Peyer's patch (tissue), 4 donors: ENCODE results near the gene PACSIN1. TPM values are rescaled to one million over a fixed set of nuclear protein-coding genes. Genes with fewer than 3 reads are reported as not detected.

Experiments used
- DNase-seq, 3 donors: peaks; one replicate each; pipeline ENCODE4 v3.0.0-alpha.2; 2017 to 2019
- H3K27ac ChIP-seq, 4 donors: fragments of 200-600 bp; sonication (generic); one replicate each; pipeline ENCODE4 v1.5.1; 2016 to 2019
- H3K27me3 ChIP-seq, 2 donors: fragments of 200-600 bp; sonication (generic); one replicate each; pipeline ENCODE4 v1.5.1; 2019
- H3K36me3 ChIP-seq, 3 donors: fragments of 200-600 bp; sonication (generic); one replicate each; pipeline ENCODE4 v1.5.1; 2016 to 2019
- H3K4me1 ChIP-seq, 4 donors: fragments of 200-600 bp; sonication (generic); one replicate each; pipeline ENCODE4 v1.5.1; 2016 to 2019
- H3K4me3 ChIP-seq, 4 donors: fragments of 200-600 bp; sonication (generic); 1 replicate in 3 of 4; 2 replicates in 1 of 4; pipeline ENCODE4 v1.5.1; 2016 to 2019; ENCODE audit warnings: mild to moderate bottlenecking in 1 of 4
- H3K9me3 ChIP-seq, 4 donors: fragments of 200-600 bp; sonication (generic); one replicate each; pipeline ENCODE4 v1.5.1; 2016 to 2019; ENCODE audit warnings: mild to moderate bottlenecking in 1 of 4
- CTCF ChIP-seq, 6 experiments: fragments of 450-650 bp in 4 of 6; fragments of 200-600 bp in 2 of 6; sonication (generic) in 1 of 6; IDR thresholded peaks; one replicate each; pipeline ENCODE4 v1.5.1; 2017 to 2019; ENCODE audit warnings: antibody characterized with exemption in 6 of 6, mild to moderate bottlenecking in 3 of 6, moderate library complexity in 1 of 6
- POLR2A ChIP-seq, 2 donors: fragments of 450-650 bp; IDR thresholded peaks; one replicate each; pipeline ENCODE4 v1.5.1; 2017; ENCODE audit warnings: antibody characterized with exemption in 2 of 2, mild to moderate bottlenecking in 2 of 2, moderate library complexity in 2 of 2
- total RNA-seq, 4 donors: library from RNA; depleted of rRNA; stranded (reverse); fragments of >200 nt; gene quantifications; one replicate each; pipeline ENCODE4 v1.1.0, GENCODE V29; 2016

PACSIN1 gene
- total RNA-seq, 4 donors from 2014 or later = 0.28 to 9.9 (median 0.40) TPM; not detected in 1

GRCh38 chr6:34462010-34462409, 3.9 kb upstream of the PACSIN1 start:
- H3K36me3 ChIP-seq = no peaks in the 10 kb centered on the region
- H3K4me3 ChIP-seq = no peak overlapping the region
- H3K9me3 ChIP-seq = no peaks in the 10 kb centered on the region
- H3K4me1 ChIP-seq = peaks cover 0 to 13% (median 6%) of the 10 kb centered on the region in 4 donors
- H3K27ac ChIP-seq = no peak overlapping the region
- no peak for DNase-seq
- TF ChIP-seq POLR2A (IDR thresholded peaks at IDR 0.05) (no peak), CTCF (IDR thresholded peaks at IDR 0.05) (no peak)
- peaks cover 0 to 16% of the 10 kb centered on the region in 2 donors for H3K27me3 ChIP-seq

- Histone ChIP-seq H3K36me3 (no peaks in the 10 kb centered on the region), H3K9me3 (no peaks in the 10 kb centered on the region), H3K27me3 (peaks cover 0 to 16% of the 10 kb centered on the region in 2 donors), H3K4me1 (peaks cover 0 to 13% (median 6%) of the 10 kb centered on the region in 4 donors), H3K4me3 (no peak overlapping the region), H3K27ac (no peak overlapping the region)
- peak in 1 of 3 donors; percentile 63 for DNase-seq
- TF ChIP-seq POLR2A (IDR thresholded peaks at IDR 0.05) = no peak
- TF ChIP-seq CTCF (IDR thresholded peaks at IDR 0.05) = no peak
Measured at GRCh38 chr6:34462551-34462971, 3.3 kb upstream of the PACSIN1 start.

GRCh38 chr6:34463299-34463698, 2.6 kb upstream of the PACSIN1 start:
- no peak overlapping the region for H3K27ac ChIP-seq
- DNase-seq = no peak
- TF ChIP-seq CTCF (IDR thresholded peaks at IDR 0.05) = no peak
- TF ChIP-seq POLR2A (IDR thresholded peaks at IDR 0.05) = no peak

GRCh38 chr6:34463849-34464248, 2.0 kb upstream of the PACSIN1 start:
- Histone ChIP-seq H3K36me3 (no peaks in the 10 kb centered on the region), H3K27ac (no peak overlapping the region), H3K27me3 (peaks cover 0 to 16% of the 10 kb centered on the region in 2 donors), H3K4me3 (no peak overlapping the region), H3K4me1 (peaks cover 0 to 13% (median 6%) of the 10 kb centered on the region in 4 donors), H3K9me3 (no peaks in the 10 kb centered on the region)
- TF ChIP-seq CTCF (IDR thresholded peaks at IDR 0.05) (no peak), POLR2A (IDR thresholded peaks at IDR 0.05) (no peak)
- no peak for DNase-seq

More at GRCh38 chr6:34463299-34463698, 2.6 kb upstream of the PACSIN1 start:
- Histone ChIP-seq H3K4me3 (no peak overlapping the region), H3K9me3 (no peaks in the 10 kb centered on the region), H3K36me3 (no peaks in the 10 kb centered on the region), H3K27me3 (peaks cover 0 to 16% of the 10 kb centered on the region in 2 donors), H3K4me1 (peaks cover 0 to 13% (median 6%) of the 10 kb centered on the region in 4 donors)

- peaks cover 0 to 16% of the 10 kb centered on the region in 2 donors for H3K27me3 ChIP-seq
- H3K36me3 ChIP-seq = no peaks in the 10 kb centered on the region
- TF ChIP-seq CTCF (IDR thresholded peaks at IDR 0.05) (no peak), POLR2A (IDR thresholded peaks at IDR 0.05) (no peak)
- H3K9me3 ChIP-seq = no peaks in the 10 kb centered on the region
- peaks cover 0 to 13% (median 6%) of the 10 kb centered on the region in 4 donors for H3K4me1 ChIP-seq
- peak overlapping the region in 1 of 4 donors; percentile 49 for H3K27ac ChIP-seq
- DNase-seq = no peak
- peak overlapping the region; percentile 34 to 50 (median 36) for H3K4me3 ChIP-seq
Measured at GRCh38 chr6:34466242-34467185, 638 bp downstream of the PACSIN1 start.
